IMR-90 (cell line): ENCODE results near the gene USP5.

ENCODE experiments used
- CTCF ChIP-seq: conservative IDR thresholded peaks from 2 replicates; pipeline ENCODE4 v1.5.1; 2012; ENCODE audit warnings: mild to moderate bottlenecking, low read depth, low read length, improper control_type of control experiment
- MAFK ChIP-seq: IDR thresholded peaks from 2 replicates; pipeline ENCODE4 v1.6.1; 2012; ENCODE audit warnings: low read depth, low read length, improper control_type of control experiment
- POLR2A ChIP-seq: IDR thresholded peaks from 2 replicates; pipeline ENCODE4 v1.6.1; 2012; ENCODE audit warnings: mild to moderate bottlenecking, low read depth, low read length
- RCOR1 ChIP-seq: IDR thresholded peaks from 2 replicates; pipeline ENCODE4 v1.6.1; 2012; ENCODE audit warnings: mild to moderate bottlenecking, low read length, improper control_type of control experiment; ENCODE audit not compliant: insufficient replicate concordance
- SMC3 ChIP-seq: fragments of 150-350 bp; IDR thresholded peaks from 2 replicates; pipeline ENCODE4 v1.6.1; 2016; ENCODE audit warnings: low read depth, mild to moderate bottlenecking, antibody characterized with exemption, low read length, moderate library complexity
- USF2 ChIP-seq: fragments of 150-350 bp; IDR thresholded peaks from 2 replicates; pipeline ENCODE4 v1.6.1; 2017; ENCODE audit warnings: mild to moderate bottlenecking, antibody characterized with exemption, low read length, low read depth

- TF ChIP-seq RCOR1, result no peak
- TF ChIP-seq USF2, result no peak
- TF ChIP-seq MAFK, result no peak
- TF ChIP-seq CTCF, result no peak
- TF ChIP-seq POLR2A, result no peak
- TF ChIP-seq SMC3, result no peak
Measured at GRCh38 chr12:6912164-6912935, 60.4 kb downstream of the USP5 start.
